K562 (cell line): ENCODE data around the gene CD79A. TPM values are rescaled to one million over a fixed set of nuclear protein-coding genes. Genes with fewer than 3 reads are reported as not detected.

Experiments used
- ATAC-seq: fragments of 200-7000 bp; cut with Tn5 transposase; 3 replicates; pipeline ENCODE4 v1.9.1; 2020; ENCODE audit warnings: moderate library complexity
- BruUV-seq: library from RNA; stranded (reverse); fragments of 400-500 nt; replicated peaks from 2 replicates; lab custom pipeline; 2021; lab: Mats Ljungman, UMichigan
- CTCF ChIA-PET: fragments of 300-600 bp; formaldehyde crosslinking; extraction: SDS; loops from one replicate; lab custom pipeline; 2021; ENCODE audit warnings: low intra/inter-chr PET ratio; lab: Yijun Ruan, JAX
- POLR2A ChIA-PET: fragments of 300-600, 350-650 bp; sonication (Branson Sonifier 250); formaldehyde crosslinking; extraction: SDS; loops from one replicate; lab custom pipeline; 2021; ENCODE audit warnings: antibody characterized with exemption, inconsistent platforms; lab: Yijun Ruan, JAX
- DNase-seq, 4 experiments: peaks; one replicate each; pipeline versions ENCODE4 v3.0.0 to v3.0.0-alpha.2; 2011 to 2018; ENCODE audit warnings: low spot score in 3 of 4, mixed read lengths in 3 of 4; ENCODE audit errors: extremely low read depth in 1 of 4
- FAIRE-seq: peaks from 2 replicates; lab custom pipeline; 2011; peaks lifted over from hg19 to GRCh38; lab: Jason Lieb, UNC
- H2AFZ ChIP-seq: 2 replicates; pipeline ENCODE4 v1.6.0; 2011; ENCODE audit warnings: low read depth, low read length, control low read depth, inconsistent platforms
- H3K27ac ChIP-seq: fragments of 200-600 bp; 3 replicates; pipeline ENCODE4 v1.8.0; 2011; ENCODE audit warnings: low read depth, mild to moderate bottlenecking, control low read depth, inconsistent platforms, low read length, moderate library complexity, mixed read lengths; ENCODE audit errors: extremely low read depth
- H3K27me3 ChIP-seq, 2 experiments: fragments of 300-600 bp in 1 of 2; 2 replicates in 1 of 2; 3 replicates in 1 of 2; pipeline versions ENCODE4 v1.6.0 to v1.8.0; 2011; ENCODE audit warnings: inconsistent platforms in 2 of 2, low read length in 2 of 2, mild to moderate bottlenecking in 1 of 2, mixed read lengths in 1 of 2, moderate library complexity in 1 of 2; ENCODE audit not compliant: control insufficient read depth in 2 of 2, insufficient read depth in 2 of 2
- H3K36me3 ChIP-seq: fragments of 300-600 bp; 3 replicates; pipeline ENCODE4 v1.8.0; 2011; ENCODE audit warnings: mild to moderate bottlenecking, low read length, inconsistent platforms; ENCODE audit not compliant: control insufficient read depth, insufficient read depth
- H3K4me1 ChIP-seq, 2 experiments: fragments of 200-600 bp in 1 of 2; replicated peaks in 1 of 2; 2 replicates in 1 of 2; 3 replicates in 1 of 2; pipeline versions ENCODE4 v1.5.1 to v1.8.0; 2011; ENCODE audit warnings: inconsistent platforms in 2 of 2, low read length in 2 of 2, mild to moderate bottlenecking in 1 of 2, mixed read lengths in 1 of 2, moderate library complexity in 1 of 2; ENCODE audit not compliant: control insufficient read depth in 2 of 2, insufficient read depth in 2 of 2
- H3K4me2 ChIP-seq: 2 replicates; pipeline ENCODE4 v1.6.1; 2011; ENCODE audit warnings: low read length, control low read depth, inconsistent platforms, mixed read lengths; ENCODE audit not compliant: insufficient read depth
- H3K4me3 ChIP-seq: fragments of 200-600 bp; sonication (generic), shearing (Covaris generic); 2 replicates; pipeline ENCODE4 v1.5.1; 2016; ENCODE audit warnings: control low read depth, inconsistent platforms
- H3K79me2 ChIP-seq: fragments of 200-600 bp; 3 replicates; pipeline ENCODE4 v1.8.0; 2011; ENCODE audit warnings: low read length, inconsistent platforms; ENCODE audit not compliant: control insufficient read depth, insufficient read depth
- H3K9ac ChIP-seq, 2 experiments: 2 replicates each; pipeline versions ENCODE4 v1.6.0 to v1.6.1; 2011; ENCODE audit warnings: low read depth in 2 of 2, low read length in 2 of 2, control low read depth in 1 of 2, inconsistent platforms in 1 of 2, mild to moderate bottlenecking in 1 of 2, mixed read lengths in 1 of 2; ENCODE audit not compliant: insufficient read depth in 1 of 2
- H3K9me1 ChIP-seq: one replicate; pipeline ENCODE4 v1.6.0; 2011; ENCODE audit warnings: inconsistent platforms, mild to moderate bottlenecking, low read length, moderate library complexity; ENCODE audit not compliant: control insufficient read depth, insufficient read depth
- H3K9me3 ChIP-seq: replicated peaks from 2 replicates; pipeline ENCODE4 v1.5.1; 2011; ENCODE audit warnings: low read depth, low read length, inconsistent platforms; ENCODE audit not compliant: control insufficient read depth, insufficient read depth
- H4K20me1 ChIP-seq: replicated peaks from 2 replicates; pipeline ENCODE4 v1.6.1; 2011; ENCODE audit warnings: low read length, inconsistent platforms, mixed read lengths; ENCODE audit not compliant: control insufficient read depth, insufficient read depth
- BCOR ChIP-seq: fragments of 450-650 bp; IDR thresholded peaks from 2 replicates; pipeline ENCODE4 v1.6.1; 2016
- BHLHE40 ChIP-seq: IDR thresholded peaks from 2 replicates; pipeline ENCODE4 v1.6.1; 2011; ENCODE audit warnings: low read length, improper control_type of control experiment
- CHD4 ChIP-seq: fragments of 200-600 bp; sonication (generic); IDR thresholded peaks from 3 replicates; pipeline ENCODE4 v1.6.1; 2012; ENCODE audit warnings: low read depth, mild to moderate bottlenecking, mixed read lengths, low read length, inconsistent platforms; ENCODE audit not compliant: insufficient read depth, insufficient replicate concordance, poor library complexity, severe bottlenecking
- EHMT2 ChIP-seq: fragments of 450-650 bp; IDR thresholded peaks from 2 replicates; pipeline ENCODE4 v1.6.1; 2018; ENCODE audit warnings: antibody characterized with exemption
- ELF1 ChIP-seq: fragments of 200-800 bp; sonication (Bioruptor generic); IDR thresholded peaks from 2 replicates; pipeline ENCODE4 v1.6.1; 2016; ENCODE audit warnings: missing genetic modification characterization, missing compliant biosample characterization
- HSF4 ChIP-seq: fragments of 250-450 bp; sonication (Bioruptor Pico); IDR thresholded peaks from 2 replicates; pipeline ENCODE4 v2.1.2; 2022; ENCODE audit warnings: mild to moderate bottlenecking, moderate library complexity, borderline replicate concordance
- MEIS2 ChIP-seq: fragments of 450-650 bp; IDR thresholded peaks from 2 replicates; pipeline ENCODE4 v1.6.1; 2014; ENCODE audit warnings: mild to moderate bottlenecking; ENCODE audit not compliant: partially characterized antibody
- MTA3 ChIP-seq: fragments of 450-650 bp; formaldehyde crosslinking; IDR thresholded peaks from 2 replicates; pipeline ENCODE4 v1.6.1; 2017; ENCODE audit warnings: mild to moderate bottlenecking, borderline replicate concordance
- MYBL2 ChIP-seq, 2 experiments: fragments of 450-650 bp in 1 of 2; sonication (generic) in 1 of 2; formaldehyde crosslinking in 1 of 2; IDR thresholded peaks; 2 replicates each; pipeline versions ENCODE4 v1.6.1 to v1.8.1; 2017 to 2022; ENCODE audit warnings: borderline replicate concordance in 1 of 2, inconsistent platforms in 1 of 2, low read depth in 1 of 2, mild to moderate bottlenecking in 1 of 2, missing genetic modification reagents in 1 of 2, moderate library complexity in 1 of 2
- PTBP1 ChIP-seq: fragments of 200-400 bp; formaldehyde crosslinking; IDR thresholded peaks from 2 replicates; pipeline ENCODE4 v1.6.1; 2017; ENCODE audit warnings: low read depth, low read length
- SMAD4 ChIP-seq: fragments of 250-450 bp; sonication (Bioruptor Pico); conservative IDR thresholded peaks from 2 replicates; pipeline ENCODE4 v1.8.0; 2021; ENCODE audit warnings: inconsistent platforms, mild to moderate bottlenecking, moderate library complexity
- SMARCA5 ChIP-seq: fragments of 450-650 bp; IDR thresholded peaks from 2 replicates; pipeline ENCODE4 v1.6.1; 2016
- SRSF3 ChIP-seq: fragments of 200-400 bp; formaldehyde crosslinking; IDR thresholded peaks from 2 replicates; pipeline ENCODE4 v1.6.1; 2016; ENCODE audit warnings: mild to moderate bottlenecking, low read length, moderate library complexity; ENCODE audit not compliant: insufficient read depth
- ZBED1 ChIP-seq: IDR thresholded peaks from 2 replicates; pipeline ENCODE4 v1.6.1; 2014
- ZFP36 ChIP-seq: fragments of 150-350 bp; IDR thresholded peaks from 2 replicates; pipeline ENCODE4 v1.6.1; 2018; ENCODE audit warnings: low read length, low read depth; ENCODE audit not compliant: partially characterized antibody
- ZNF212 ChIP-seq: fragments of 450-650 bp; formaldehyde crosslinking; IDR thresholded peaks from 2 replicates; pipeline ENCODE4 v1.4.0; 2020; ENCODE audit warnings: mild to moderate bottlenecking
- ZNF232 ChIP-seq: sonication (generic); formaldehyde crosslinking; IDR thresholded peaks from 2 replicates; pipeline ENCODE4 v1.8.0; 2022; ENCODE audit warnings: mild to moderate bottlenecking, missing genetic modification reagents
- WGBS: fragments of 100-300 bp; shearing (Covaris generic); methylation state at CpG from one replicate; pipeline ENCODE4 v1.1.6; 2016; ENCODE audit warnings: low coverage, mixed read lengths; ENCODE audit not compliant: insufficient coverage; ENCODE audit errors: missing lambda C conversion rate; 5-methylcytosine and 5-hydroxymethylcytosine counted together
- in situ Hi-C: fragments of 300-500 bp; cut with MboI; formaldehyde crosslinking; loops from 4 replicates; pipeline ENCODE4 v1.15.0; 2018; ENCODE audit warnings: inconsistent platforms, mixed read lengths
- intact Hi-C: fragments of 100-400 bp; cut with micrococcal nuclease; formaldehyde crosslinking; loops from 2 replicates; pipeline ENCODE4 v1.14.2; 2022
- polyA plus RNA-seq, 8 experiments: library from polyadenylated mRNA; depleted of rRNA in 4 of 8; stranded (reverse) in 5 of 8; unstranded in 3 of 8; fragments of >200 nt; fragmentation: Nextera tagmentation in 2 of 8; fragmentation: Illumina TruSeq in 1 of 8; extraction: Ambion mirVana in 2 of 8; extraction: Trizol in 1 of 8; gene quantifications; 2 replicates each; pipeline versions ENCODE4 v1.2.1 to v1.2.3, GENCODE V29; 2011 to 2014; ENCODE audit warnings: inconsistent platforms in 1 of 8, missing spikeins in 1 of 8
- total RNA-seq, 7 experiments: library from RNA; depleted of rRNA in 6 of 7; stranded (reverse); fragments of >200 nt in 6 of 7; fragmentation: Illumina TruSeq in 2 of 7; extraction: Trizol in 2 of 7; gene quantifications; 2 replicates each; pipeline versions ENCODE4 v1.2.1 to v1.2.3, GENCODE V29; 2011 to 2021; ENCODE audit warnings: low replicate concordance in 1 of 7

CD79A gene
- total and polyA plus RNA-seq, 9 of the 15 experiments (the other 6 are each of a cell fraction or from before 2014, with no cell fraction given), result 0.04 to 0.72 (median 0.17) TPM; not detected in 3

DNA sequence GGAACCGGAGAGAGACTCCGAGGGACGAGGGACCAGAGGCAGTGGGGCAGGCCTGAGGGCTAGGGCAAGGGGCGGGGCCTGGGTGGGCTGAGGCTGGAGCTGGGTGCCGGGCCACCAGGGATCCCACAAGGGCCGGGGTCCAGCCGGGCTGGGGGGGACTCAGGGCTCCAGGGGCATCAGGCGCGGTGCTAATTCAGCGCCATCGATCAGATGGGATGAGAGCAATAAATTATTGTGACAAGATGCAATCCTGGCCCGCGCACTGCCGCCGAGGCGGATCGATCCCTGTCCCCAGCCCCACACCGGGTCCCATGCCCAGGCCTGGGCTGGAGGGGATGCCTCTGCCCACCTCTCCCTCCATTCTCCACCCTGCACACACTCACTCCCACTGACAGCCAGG, 45.5 kb downstream of the CD79A start:
- in situ Hi-C loops, result no loop called here
- TF ChIP-seq MEIS2 (peak; percentile 25), EHMT2 (no peak)
- TF ChIP-seq, all 486 proteins: peak for 1
- no TSS peak for BruUV-seq
- Histone ChIP-seq H3K27me3 (peaks cover 0 to 16% of the 10 kb centered on the region in 2 experiments; a peak in 4 of 5 replicates), H3K4me1 (peaks cover 4 to 32% of the 10 kb centered on the region in 2 experiments; a peak in 4 of 5 replicates), H3K4me2 (no peak overlapping the region), H3K79me2 (no peaks in the 10 kb centered on the region), H3K4me3 (no peak overlapping the region), H3K9me1 (no peaks in the 10 kb centered on the region), H3K9me3 (no peaks in the 10 kb centered on the region; the same call in 1 of the 2 replicates), H3K27ac (no peak overlapping the region), H4K20me1 (no peaks in the 10 kb centered on the region), H3K9ac (peak overlapping the region in 1 of 2 experiments; percentile 23; a peak in 1 of 4 replicates), H3K36me3 (no peaks in the 10 kb centered on the region), H2AFZ (no peak overlapping the region)
- ChIA-PET CTCF (no interaction called here), POLR2A (no interaction called here)
- ATAC-seq (no peak), DNase-seq (no peak), FAIRE-seq (no peak)
- WGBS, result 6% methylated on average over 11 of the region's 18 CpGs
- intact Hi-C loops, result no loop called here

- no peak overlapping the region for H3K27ac ChIP-seq
- TF ChIP-seq ZNF212 (CRISPR knock-in tag) (no peak), ZFP36 (no peak), BCOR (peak; percentile 96), HSF4 (CRISPR knock-in tag) (no peak), SMARCA5 (peak; percentile 80; the same call in 1 of the 2 replicates), ZBED1 (no peak), SRSF3 (no peak), SMAD4 (CRISPR knock-in tag) (no peak), PTBP1 (peak; percentile 84; the same call in 1 of the 2 replicates), ZNF232 (CRISPR knock-in tag) (no peak), MYBL2 (IDR thresholded peaks at IDR 0.05; ENCODE audit: low read depth) (no peak), MYBL2 (CRISPR knock-in tag; IDR thresholded peaks at IDR 0.05; ENCODE audit: borderline replicate concordance) (no peak), ELF1 (tag) (no peak), MTA3 (no peak), CHD4 (peak; percentile 52), BHLHE40 (no peak)
Measured at GRCh38 chr19:41923045-41923788, 46.1 kb downstream of the CD79A start.

More at GRCh38 chr19:41923045-41923788, 46.1 kb downstream of the CD79A start:
- H3K9me1 ChIP-seq, result no peaks in the 10 kb centered on the region
- H3K79me2 ChIP-seq, result no peaks in the 10 kb centered on the region
- H3K9ac ChIP-seq, result peak overlapping the region in 1 of 2 experiments; percentile 23; a peak in 1 of 4 replicates
- peak in 1 of 4 experiments; percentile 34 for DNase-seq
- no peaks in the 10 kb centered on the region; the same call in 1 of the 2 replicates for H3K9me3 ChIP-seq
- no peak for FAIRE-seq
- H3K4me3 ChIP-seq, result no peak overlapping the region
- no peak overlapping the region for H2AFZ ChIP-seq
- H3K4me1 ChIP-seq, result peaks cover 6 to 34% of the 10 kb centered on the region in 2 experiments; a peak in 4 of 5 replicates
- ChIA-PET CTCF (no interaction called here), POLR2A (no interaction called here)
- in situ Hi-C loops (no loop called here), intact Hi-C loops (no loop called here)
- H3K27me3 ChIP-seq, result peaks cover 0 to 10% of the 10 kb centered on the region in 2 experiments; a peak in 4 of 5 replicates
- WGBS, result 0% methylated on average over 6 of the region's 6 CpGs
- no peaks in the 10 kb centered on the region for H4K20me1 ChIP-seq
- no TSS peak for BruUV-seq
- ATAC-seq, result no peak
- H3K4me2 ChIP-seq, result no peak overlapping the region
- no peaks in the 10 kb centered on the region for H3K36me3 ChIP-seq
